ENCODE results near the gene ADAMTS1. TPM values are rescaled to one million over a fixed set of nuclear protein-coding genes. Genes with fewer than 3 reads are reported as not detected.

The ADAMTS1 gene
- total RNA-seq, 1 donor from 2014 or later: 241 TPM

DNA sequence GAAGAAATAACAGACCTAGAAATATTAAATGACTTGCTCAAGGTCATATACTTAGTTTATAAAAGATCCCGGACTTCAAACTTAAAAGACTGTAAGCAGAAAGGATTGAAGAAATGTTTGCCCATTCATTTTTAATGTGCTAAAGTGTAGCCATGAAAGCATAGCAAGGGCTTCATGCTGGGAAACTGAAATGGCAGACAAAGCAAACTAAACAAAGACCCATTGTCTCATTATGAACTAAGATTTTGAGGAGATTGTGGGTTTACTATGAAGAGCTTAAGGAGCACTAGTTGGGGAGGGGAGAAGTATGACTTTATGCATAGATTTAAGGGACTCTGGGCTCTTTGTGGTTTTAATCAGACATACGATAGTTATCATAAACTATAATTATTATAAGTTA lies 26.3 kb downstream of the ADAMTS1 start:
- H3K36me3 ChIP-seq: no peaks in the 10 kb centered on the region
- intact Hi-C loops (cut with DNase I): no loop called here
- H3K27me3 ChIP-seq: no peaks in the 10 kb centered on the region
- TF ChIP-seq POLR2AphosphoS5 (IDR thresholded peaks at IDR 0.05; ENCODE audit: insufficient read depth in 1 of 2, low read depth in 1 of 2) (no peak), POLR2A (IDR thresholded peaks at IDR 0.05) (no peak)
- TF ChIP-seq, protein P1, sequence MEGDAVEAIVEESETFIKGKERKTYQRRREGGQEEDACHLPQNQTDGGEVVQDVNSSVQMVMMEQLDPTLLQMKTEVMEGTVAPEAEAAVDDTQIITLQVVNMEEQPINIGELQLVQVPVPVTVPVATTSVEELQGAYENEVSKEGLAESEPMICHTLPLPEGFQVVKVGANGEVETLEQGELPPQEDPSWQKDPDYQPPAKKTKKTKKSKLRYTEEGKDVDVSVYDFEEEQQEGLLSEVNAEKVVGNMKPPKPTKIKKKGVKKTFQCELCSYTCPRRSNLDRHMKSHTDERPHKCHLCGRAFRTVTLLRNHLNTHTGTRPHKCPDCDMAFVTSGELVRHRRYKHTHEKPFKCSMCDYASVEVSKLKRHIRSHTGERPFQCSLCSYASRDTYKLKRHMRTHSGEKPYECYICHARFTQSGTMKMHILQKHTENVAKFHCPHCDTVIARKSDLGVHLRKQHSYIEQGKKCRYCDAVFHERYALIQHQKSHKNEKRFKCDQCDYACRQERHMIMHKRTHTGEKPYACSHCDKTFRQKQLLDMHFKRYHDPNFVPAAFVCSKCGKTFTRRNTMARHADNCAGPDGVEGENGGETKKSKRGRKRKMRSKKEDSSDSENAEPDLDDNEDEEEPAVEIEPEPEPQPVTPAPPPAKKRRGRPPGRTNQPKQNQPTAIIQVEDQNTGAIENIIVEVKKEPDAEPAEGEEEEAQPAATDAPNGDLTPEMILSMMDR (IDR thresholded peaks at IDR 0.05): no peak
- H3K4me3 ChIP-seq: no peak overlapping the region
- H3K4me1 ChIP-seq: no peaks in the 10 kb centered on the region
- H3K9me3 ChIP-seq: no peaks in the 10 kb centered on the region
- no peak overlapping the region for H3K27ac ChIP-seq
- DNase-seq (ENCODE audit: extremely low spot score in 2 of 2): no peak

DNA sequence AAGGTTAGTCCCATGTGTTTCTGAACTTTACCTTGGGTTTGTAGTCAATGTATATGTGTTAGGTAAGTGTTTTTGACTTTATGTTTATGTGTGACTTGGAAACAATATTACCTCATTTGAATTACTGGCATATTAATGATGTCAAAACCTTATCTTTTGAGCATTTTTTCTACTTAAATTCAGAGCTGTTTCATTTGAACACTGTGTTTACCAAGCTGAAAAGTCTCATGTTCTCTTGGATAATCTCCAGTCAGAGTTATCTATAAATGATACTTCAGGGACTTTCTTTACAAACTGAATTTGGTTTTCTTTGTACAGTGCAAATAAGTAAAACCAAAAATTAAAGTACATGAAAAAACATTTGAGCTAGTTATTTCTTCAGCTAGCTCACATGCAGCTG lies 30.0 kb downstream of the ADAMTS1 start:
- H3K36me3 ChIP-seq: no peaks in the 10 kb centered on the region
- DNase-seq (ENCODE audit: extremely low spot score in 2 of 2): no peak
- H3K4me3 ChIP-seq: no peak overlapping the region
- no peaks in the 10 kb centered on the region for H3K27me3 ChIP-seq
- H3K9me3 ChIP-seq: no peaks in the 10 kb centered on the region
- peak overlapping the region; percentile 40 for H3K27ac ChIP-seq
- no peaks in the 10 kb centered on the region for H3K4me1 ChIP-seq
- intact Hi-C loops (cut with DNase I): no loop called here
- TF ChIP-seq, protein P1 (IDR thresholded peaks at IDR 0.05): no peak
- TF ChIP-seq POLR2A (IDR thresholded peaks at IDR 0.05) (no peak), POLR2AphosphoS5 (IDR thresholded peaks at IDR 0.05; ENCODE audit: insufficient read depth in 1 of 2, low read depth in 1 of 2) (no peak)

DNA sequence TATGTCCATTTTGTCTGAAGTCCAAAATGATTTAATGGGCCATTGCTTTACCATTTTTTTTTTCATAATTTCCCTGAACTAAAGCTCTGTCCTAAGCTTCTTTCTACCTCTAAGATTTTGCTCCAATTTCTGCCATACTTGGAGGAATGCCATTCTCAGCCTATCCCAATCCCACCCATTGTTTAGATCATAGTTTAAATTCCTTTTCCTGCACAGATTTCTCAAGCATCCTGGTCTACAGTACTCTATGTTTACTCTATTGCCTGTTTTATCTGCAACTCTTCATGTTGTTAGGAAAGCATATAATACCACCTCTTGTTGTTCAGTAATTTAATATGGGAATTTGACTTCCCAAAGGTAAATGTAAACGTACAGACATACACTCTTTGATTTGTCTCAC lies 30.8 kb downstream of the ADAMTS1 start:
- Histone ChIP-seq H3K9me3 (no peaks in the 10 kb centered on the region), H3K27ac (no peak overlapping the region), H3K4me1 (no peaks in the 10 kb centered on the region), H3K27me3 (no peaks in the 10 kb centered on the region), H3K36me3 (no peaks in the 10 kb centered on the region), H3K4me3 (no peak overlapping the region)
- DNase-seq (ENCODE audit: extremely low spot score in 2 of 2): no peak
- intact Hi-C loops (cut with DNase I): no loop called here
- TF ChIP-seq, protein P1 (IDR thresholded peaks at IDR 0.05): no peak
- no peak for TF ChIP-seq POLR2A (IDR thresholded peaks at IDR 0.05)

DNA sequence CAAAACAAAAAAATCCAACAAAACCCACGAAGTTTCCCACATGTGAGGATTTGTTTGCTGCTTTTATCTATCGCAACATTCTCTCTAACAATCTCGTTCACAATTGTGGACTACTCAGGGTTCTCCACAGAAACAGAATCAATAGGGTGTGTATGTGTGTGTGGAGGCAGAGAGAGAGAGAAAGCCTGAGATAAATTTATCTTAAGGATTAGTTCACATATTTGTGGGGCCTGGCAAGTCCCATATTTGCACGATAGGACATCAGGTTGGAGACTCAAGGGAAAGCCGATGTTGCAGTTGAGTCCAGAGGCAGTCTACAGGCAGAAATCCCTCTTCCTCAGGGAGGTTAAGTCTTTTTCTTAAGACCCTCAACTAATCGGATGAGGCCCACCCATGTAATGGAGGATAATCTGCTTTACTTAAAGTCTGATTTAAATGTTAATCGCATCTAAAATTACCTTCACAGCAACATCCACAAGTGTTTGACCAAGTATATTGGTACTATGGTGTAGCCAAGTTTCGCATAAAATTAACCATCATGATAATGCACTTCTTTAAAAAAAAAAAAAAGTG lies 31.7 kb downstream of the ADAMTS1 start:
- Histone ChIP-seq H3K4me3 (no peak overlapping the region), H3K36me3 (no peaks in the 10 kb centered on the region), H3K4me1 (no peaks in the 10 kb centered on the region), H3K27ac (no peak overlapping the region), H3K9me3 (no peaks in the 10 kb centered on the region), H3K27me3 (no peaks in the 10 kb centered on the region)
- no peak for DNase-seq (ENCODE audit: extremely low spot score in 2 of 2)
- TF ChIP-seq, protein P1 (IDR thresholded peaks at IDR 0.05): no peak
- TF ChIP-seq POLR2AphosphoS5 (IDR thresholded peaks at IDR 0.05; ENCODE audit: insufficient read depth in 1 of 2, low read depth in 1 of 2): no peak
- TF ChIP-seq POLR2A (IDR thresholded peaks at IDR 0.05): no peak
- intact Hi-C loops (cut with DNase I): no loop called here

DNA sequence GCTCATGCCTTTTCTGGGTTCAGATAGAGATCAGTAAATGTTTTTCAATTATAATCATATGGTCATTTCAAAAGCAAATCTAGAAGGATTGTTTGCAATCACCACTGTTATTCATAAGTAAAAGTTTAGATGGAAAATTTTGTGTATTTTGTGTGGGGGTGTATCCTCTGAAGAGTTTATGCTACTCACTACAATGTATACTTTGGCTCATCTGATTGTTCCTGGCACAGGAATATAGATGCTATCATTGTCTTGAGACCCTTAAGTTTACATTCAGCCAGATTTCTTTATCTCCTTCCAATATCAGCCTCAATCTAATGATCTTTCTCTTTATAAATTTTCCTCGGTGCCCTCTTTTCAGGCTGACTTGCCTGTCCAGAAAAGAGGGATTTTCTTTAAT lies 33.0 kb downstream of the ADAMTS1 start:
- H3K4me1 ChIP-seq: no peaks in the 10 kb centered on the region
- TF ChIP-seq, protein P1 (IDR thresholded peaks at IDR 0.05): no peak
- TF ChIP-seq POLR2A (IDR thresholded peaks at IDR 0.05) (no peak), POLR2AphosphoS5 (IDR thresholded peaks at IDR 0.05; ENCODE audit: insufficient read depth in 1 of 2, low read depth in 1 of 2) (no peak)
- intact Hi-C loops (cut with DNase I): no loop called here
- DNase-seq (ENCODE audit: extremely low spot score in 2 of 2): no peak
- H3K27ac ChIP-seq: no peak overlapping the region
- H3K36me3 ChIP-seq: no peaks in the 10 kb centered on the region
- H3K27me3 ChIP-seq: no peaks in the 10 kb centered on the region
- no peak overlapping the region for H3K4me3 ChIP-seq
- H3K9me3 ChIP-seq: no peaks in the 10 kb centered on the region

Measured in vagina (tissue), 2 donors.